Stimulated activated CD8-positive, alpha-beta memory T cell treated with anti-CD3 and anti-CD28 coated beads, Interleukin-7, amount 100 ng/mL, for 24 hours (primary cell): ENCODE data around the gene S1PR3.
A peak's percentile ranks its signal among the peaks of the same experiment; 100 is the strongest.

Experiments used
- DNase-seq: peaks from one replicate; pipeline ENCODE4 v3.0.0-alpha.2; 2020; ENCODE audit warnings: low read depth

The S1PR3 gene

GRCh38 chr9:88993327-88993726 is 2.1 kb downstream of the S1PR3 start:
- no peak for DNase-seq

- DNase-seq = no peak
Measured at GRCh38 chr9:88993871-88994460, 2.7 kb downstream of the S1PR3 start.

GRCh38 chr9:88994469-88995199 is 3.4 kb downstream of the S1PR3 start:
- DNase-seq = no peak

- DNase-seq = no peak
Measured at GRCh38 chr9:88995200-88995577, 3.9 kb downstream of the S1PR3 start.

GRCh38 chr9:88995627-88996026 is 4.4 kb downstream of the S1PR3 start:
- DNase-seq = no peak

GRCh38 chr9:88996046-88996920 is 5.0 kb downstream of the S1PR3 start:
- DNase-seq = no peak

- no peak for DNase-seq
Measured at GRCh38 chr9:88996921-88997235, 5.6 kb downstream of the S1PR3 start.

GRCh38 chr9:88997646-88998045 is 6.4 kb downstream of the S1PR3 start:
- DNase-seq = no peak

- DNase-seq = no peak
Measured at GRCh38 chr9:88998503-88998902, 7.2 kb downstream of the S1PR3 start.

GRCh38 chr9:88998911-88999310 is 7.6 kb downstream of the S1PR3 start:
- no peak for DNase-seq

- no peak for DNase-seq
Measured at GRCh38 chr9:89000371-89000781, 9.1 kb downstream of the S1PR3 start.

- peak; percentile 68 for DNase-seq
Measured at GRCh38 chr9:89000973-89001916, 10.0 kb downstream of the S1PR3 start.

GRCh38 chr9:89001917-89002540 is 10.8 kb downstream of the S1PR3 start:
- no peak for DNase-seq

- DNase-seq = no peak
Measured at GRCh38 chr9:89002987-89003386, 11.7 kb downstream of the S1PR3 start.

GRCh38 chr9:89005323-89005722 is 14.1 kb downstream of the S1PR3 start:
- DNase-seq = no peak

GRCh38 chr9:89006267-89006666 is 15.0 kb downstream of the S1PR3 start:
- DNase-seq = no peak

- DNase-seq = no peak
Measured at GRCh38 chr9:89006996-89007967, 16.0 kb downstream of the S1PR3 start.

GRCh38 chr9:89008055-89008743 is 16.9 kb downstream of the S1PR3 start:
- no peak for DNase-seq

- DNase-seq = no peak
Measured at GRCh38 chr9:89008744-89009545, 17.7 kb downstream of the S1PR3 start.
